GM12875 (cell line): ENCODE data around the gene KLK5.

Experiments used
- H3K4me3 ChIP-seq: one replicate; pipeline ENCODE4 v1.5.1; 2011; ENCODE audit warnings: low read depth, low read length, control low read depth
- CTCF ChIP-seq: IDR thresholded peaks from 2 replicates; pipeline ENCODE4 v1.5.1; 2011; ENCODE audit warnings: low read depth, mild to moderate bottlenecking, control low read depth, inconsistent platforms, low read length, moderate library complexity, borderline replicate concordance; ENCODE audit not compliant: insufficient read depth

KLK5 gene

GRCh38 chr19:50911206-50912101 lies 41.4 kb downstream of the KLK5 start, which contains the start of gene KLK4:
KLK4 (minus strand) TSS chr19:50911395; CDS start chr19:50910738, 657 bp downstream.
- TF ChIP-seq CTCF, result no peak
- no peak within 1 kb of the TSS for H3K4me3 ChIP-seq

- no peak for TF ChIP-seq CTCF
- H3K4me3 ChIP-seq, result no peak overlapping the region
These were observed 42.1 kb downstream of the KLK5 start for GRCh38 chr19:50910722-50911121.

- H3K4me3 ChIP-seq, result no peak overlapping the region
- TF ChIP-seq CTCF, result no peak
These were observed 43.4 kb downstream of the KLK5 start for GRCh38 chr19:50909240-50910070.

GRCh38 chr19:50908336-50908735 lies 44.5 kb downstream of the KLK5 start:
- no peak overlapping the region for H3K4me3 ChIP-seq

GRCh38 chr19:50906217-50906616 lies 46.6 kb downstream of the KLK5 start:
- peak; percentile 68 for TF ChIP-seq CTCF
- no peak overlapping the region for H3K4me3 ChIP-seq

More at GRCh38 chr19:50908336-50908735, 44.5 kb downstream of the KLK5 start:
- TF ChIP-seq CTCF, result no peak

GRCh38 chr19:50902640-50903039 lies 50.2 kb downstream of the KLK5 start:
- H3K4me3 ChIP-seq, result no peak overlapping the region
- no peak for TF ChIP-seq CTCF
